Measurements from ENCODE around the gene IFI27.

- TF ChIP-seq, protein P1, sequence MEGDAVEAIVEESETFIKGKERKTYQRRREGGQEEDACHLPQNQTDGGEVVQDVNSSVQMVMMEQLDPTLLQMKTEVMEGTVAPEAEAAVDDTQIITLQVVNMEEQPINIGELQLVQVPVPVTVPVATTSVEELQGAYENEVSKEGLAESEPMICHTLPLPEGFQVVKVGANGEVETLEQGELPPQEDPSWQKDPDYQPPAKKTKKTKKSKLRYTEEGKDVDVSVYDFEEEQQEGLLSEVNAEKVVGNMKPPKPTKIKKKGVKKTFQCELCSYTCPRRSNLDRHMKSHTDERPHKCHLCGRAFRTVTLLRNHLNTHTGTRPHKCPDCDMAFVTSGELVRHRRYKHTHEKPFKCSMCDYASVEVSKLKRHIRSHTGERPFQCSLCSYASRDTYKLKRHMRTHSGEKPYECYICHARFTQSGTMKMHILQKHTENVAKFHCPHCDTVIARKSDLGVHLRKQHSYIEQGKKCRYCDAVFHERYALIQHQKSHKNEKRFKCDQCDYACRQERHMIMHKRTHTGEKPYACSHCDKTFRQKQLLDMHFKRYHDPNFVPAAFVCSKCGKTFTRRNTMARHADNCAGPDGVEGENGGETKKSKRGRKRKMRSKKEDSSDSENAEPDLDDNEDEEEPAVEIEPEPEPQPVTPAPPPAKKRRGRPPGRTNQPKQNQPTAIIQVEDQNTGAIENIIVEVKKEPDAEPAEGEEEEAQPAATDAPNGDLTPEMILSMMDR (IDR thresholded peaks at IDR 0.05 in 2 of 3, conservative IDR thresholded peaks at IDR 0.05 in 1 of 3; ENCODE audit: control insufficient read depth in 2 of 3, extremely low read depth in 1 of 3, insufficient read depth in 1 of 3, low read depth in 3 of 3, low read length in 3 of 3) = no peak
- TF ChIP-seq EP300 (IDR thresholded peaks at IDR 0.05; ENCODE audit: borderline replicate concordance in 1 of 2, control insufficient read depth in 1 of 2, low read depth in 2 of 2, low read length in 2 of 2) = no peak
- TF ChIP-seq SUZ12 (IDR thresholded peaks at IDR 0.05; ENCODE audit: unreplicated experiment) = no peak
- TF ChIP-seq SP1 (IDR thresholded peaks at IDR 0.05; ENCODE audit: low read depth, low read length) = no peak
- TF ChIP-seq, protein P2, sequence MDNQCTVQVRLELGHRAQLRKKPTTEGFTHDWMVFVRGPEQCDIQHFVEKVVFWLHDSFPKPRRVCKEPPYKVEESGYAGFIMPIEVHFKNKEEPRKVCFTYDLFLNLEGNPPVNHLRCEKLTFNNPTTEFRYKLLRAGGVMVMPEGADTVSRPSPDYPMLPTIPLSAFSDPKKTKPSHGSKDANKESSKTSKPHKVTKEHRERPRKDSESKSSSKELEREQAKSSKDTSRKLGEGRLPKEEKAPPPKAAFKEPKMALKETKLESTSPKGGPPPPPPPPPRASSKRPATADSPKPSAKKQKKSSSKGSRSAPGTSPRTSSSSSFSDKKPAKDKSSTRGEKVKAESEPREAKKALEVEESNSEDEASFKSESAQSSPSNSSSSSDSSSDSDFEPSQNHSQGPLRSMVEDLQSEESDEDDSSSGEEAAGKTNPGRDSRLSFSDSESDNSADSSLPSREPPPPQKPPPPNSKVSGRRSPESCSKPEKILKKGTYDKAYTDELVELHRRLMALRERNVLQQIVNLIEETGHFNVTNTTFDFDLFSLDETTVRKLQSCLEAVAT (IDR thresholded peaks at IDR 0.05) = no peak
- no peak for TF ChIP-seq POLR2AphosphoS2 (IDR thresholded peaks at IDR 0.05; ENCODE audit: low read depth, low read length)
- no peak for TF ChIP-seq POLR2A (IDR thresholded peaks at IDR 0.05; ENCODE audit: low read depth, low read length)
Measured at GRCh38 chr14:94158239-94158883, 47.8 kb downstream of the IFI27 start.
